B cell (primary cell): ENCODE measurements around the gene ANAPC15. TPM values are rescaled to one million over a fixed set of nuclear protein-coding genes. Genes with fewer than 3 reads are reported as not detected.

Experiments
- ATAC-seq: fragments of 200-7000 bp; cut with Tn5 transposase; one replicate; pipeline ENCODE4 v1.10.0; 2021; ENCODE audit warnings: low read depth, mild to moderate bottlenecking, moderate number of reproducible peaks, moderate library complexity
- CTCF ChIA-PET: fragments of 350-600 bp; sonication (Branson Sonifier 250); formaldehyde crosslinking; loops from one replicate; lab custom pipeline; 2021; ENCODE audit warnings: antibody characterized with exemption, inconsistent platforms; lab: Charles Lee
- POLR2A ChIA-PET: fragments of 350-600 bp; sonication (Branson Sonifier 250); formaldehyde crosslinking; loops from one replicate; lab custom pipeline; 2021; ENCODE audit warnings: antibody characterized with exemption; lab: Charles Lee
- DNase-seq: peaks from one replicate; pipeline ENCODE4 v3.0.0; 2013
- H2AFZ ChIP-seq: 2 replicates; pipeline ENCODE4 v1.6.1; 2012; ENCODE audit warnings: mild to moderate bottlenecking, low read depth, low read length; ENCODE audit not compliant: insufficient read depth, poor library complexity, severe bottlenecking
- H3K27ac ChIP-seq, 2 donors: 1 replicate in 1 of 2; 2 replicates in 1 of 2; pipeline ENCODE4 v1.5.1; 2012 to 2013; ENCODE audit warnings: low read length in 2 of 2, mild to moderate bottlenecking in 2 of 2, moderate library complexity in 1 of 2
- H3K27me3 ChIP-seq, 4 experiments: fragments of 200-600 bp in 1 of 4; sonication (generic) in 1 of 4; replicated peaks in 1 of 4; 1 replicate in 2 of 4; 2 replicates in 2 of 4; pipeline versions ENCODE4 v1.6.1 to v1.7.0; 2013 to 2016; ENCODE audit warnings: low read length in 3 of 4, mild to moderate bottlenecking in 2 of 4, mixed read lengths in 1 of 4, moderate library complexity in 1 of 4; ENCODE audit not compliant: insufficient read depth in 4 of 4, control insufficient read depth in 3 of 4; ENCODE audit errors: control extremely low read depth in 1 of 4
- H3K36me3 ChIP-seq, 2 experiments: replicated peaks in 1 of 2; 1 replicate in 1 of 2; 2 replicates in 1 of 2; pipeline versions ENCODE4 v1.6.1 to v1.7.1; 2013; ENCODE audit warnings: low read length in 1 of 2; ENCODE audit not compliant: insufficient read depth in 2 of 2, control insufficient read depth in 1 of 2; ENCODE audit errors: control extremely low read depth in 1 of 2, extremely low read depth in 1 of 2
- H3K4me1 ChIP-seq, 2 donors: fragments of 200-600 bp in 1 of 2; sonication (generic) in 1 of 2; 1 replicate in 1 of 2; 2 replicates in 1 of 2; pipeline versions ENCODE4 v1.5.1 to v1.6.1; 2013 to 2017; ENCODE audit warnings: low read length in 2 of 2; ENCODE audit not compliant: control insufficient read depth in 2 of 2, insufficient read depth in 2 of 2
- H3K4me2 ChIP-seq: replicated peaks from 2 replicates; pipeline ENCODE3; 2012; ENCODE audit warnings: mild to moderate bottlenecking, low read depth, low read length; ENCODE audit not compliant: poor library complexity, severe bottlenecking
- H3K4me3 ChIP-seq, 5 experiments: fragments of 200-600 bp in 1 of 5; sonication (generic) in 1 of 5; 1 replicate in 3 of 5; 2 replicates in 2 of 5; pipeline versions ENCODE4 v1.5.1 to v1.7.0; 2011 to 2016; ENCODE audit warnings: low read length in 4 of 5, mild to moderate bottlenecking in 4 of 5, low read depth in 2 of 5, control low read depth in 1 of 5, moderate library complexity in 1 of 5; ENCODE audit not compliant: insufficient read depth in 1 of 5; ENCODE audit errors: control extremely low read depth in 1 of 5, extremely low read depth in 1 of 5
- H3K79me2 ChIP-seq: fragments of 200-600 bp; sonication (generic); one replicate; pipeline ENCODE4 v1.6.0; 2016; ENCODE audit warnings: low read length; ENCODE audit not compliant: control insufficient read depth, insufficient read depth
- H3K9ac ChIP-seq: fragments of 200-600 bp; sonication (generic); 2 replicates; pipeline ENCODE4 v1.6.1; 2017; ENCODE audit warnings: mild to moderate bottlenecking, low read length, moderate library complexity
- H3K9me3 ChIP-seq, 3 donors: one replicate each; pipeline versions ENCODE4 v1.6.1 to v1.7.1; 2013; ENCODE audit warnings: low read length in 2 of 3; ENCODE audit not compliant: control insufficient read depth in 2 of 3, insufficient read depth in 1 of 3; ENCODE audit errors: control extremely low read depth in 1 of 3
- H4K20me1 ChIP-seq: 2 replicates; pipeline ENCODE4 v1.6.0; 2012; ENCODE audit warnings: mild to moderate bottlenecking, low read length; ENCODE audit not compliant: insufficient read depth, control insufficient read depth, poor library complexity, severe bottlenecking
- H3K27ac Mint-ChIP-seq: one replicate; pipeline ENCODE4 v1.8.0; 2021; ENCODE audit warnings: mixed read lengths
- H3K27me3 Mint-ChIP-seq: one replicate; pipeline ENCODE4 v1.8.0; 2021; ENCODE audit warnings: mixed read lengths
- H3K4me1 Mint-ChIP-seq: one replicate; pipeline ENCODE4 v1.8.0; 2021; ENCODE audit warnings: mixed read lengths
- H3K4me3 Mint-ChIP-seq: one replicate; pipeline ENCODE4 v1.8.0; 2021; ENCODE audit warnings: mixed read lengths
- H3K9me3 Mint-ChIP-seq: one replicate; pipeline ENCODE4 v1.8.0; 2022; ENCODE audit warnings: mixed read lengths; ENCODE audit not compliant: insufficient read depth
- EZH2 ChIP-seq: IDR thresholded peaks from 2 replicates; pipeline ENCODE4 v1.6.1; 2012; ENCODE audit warnings: borderline replicate concordance, low read depth, mild to moderate bottlenecking, moderate library complexity, low read length; ENCODE audit not compliant: insufficient read depth, poor library complexity, severe bottlenecking
- WGBS: methylation state at CpG from one replicate; pipeline ENCODE4 v1.1.5; 2013; ENCODE audit warnings: missing lambda C conversion rate; ENCODE audit not compliant: insufficient coverage; 5-methylcytosine and 5-hydroxymethylcytosine counted together
- intact Hi-C: fragments of 100-400 bp; cut with micrococcal nuclease; formaldehyde crosslinking; loops from one replicate; pipeline ENCODE4 v1.10.0; 2022
- polyA plus RNA-seq: library from polyadenylated mRNA; depleted of rRNA; stranded (reverse); fragments of >200 nt; gene quantifications from 2 replicates; pipeline ENCODE4 v1.2.3, GENCODE V29; 2012
- total RNA-seq, 2 donors: library from RNA; stranded (reverse); fragments of 120-200 nt in 1 of 2; gene quantifications; 1 replicate in 1 of 2; 2 replicates in 1 of 2; pipeline versions ENCODE4 v1.2.3 to v1.2.4, GENCODE V29; 2013 to 2022
- TF ChIP-seq, protein P1 (sequence below): fragments of 200-600 bp; IDR thresholded peaks from one replicate; pipeline ENCODE4 v1.8.0; 2022; ENCODE audit warnings: antibody characterized with exemption, mild to moderate bottlenecking

ANAPC15 gene
- total and polyA plus RNA-seq, 2 donors (not counting 1 experiment from before 2014, with no cell fraction given): 27.1 to 27.7 TPM

DNA sequence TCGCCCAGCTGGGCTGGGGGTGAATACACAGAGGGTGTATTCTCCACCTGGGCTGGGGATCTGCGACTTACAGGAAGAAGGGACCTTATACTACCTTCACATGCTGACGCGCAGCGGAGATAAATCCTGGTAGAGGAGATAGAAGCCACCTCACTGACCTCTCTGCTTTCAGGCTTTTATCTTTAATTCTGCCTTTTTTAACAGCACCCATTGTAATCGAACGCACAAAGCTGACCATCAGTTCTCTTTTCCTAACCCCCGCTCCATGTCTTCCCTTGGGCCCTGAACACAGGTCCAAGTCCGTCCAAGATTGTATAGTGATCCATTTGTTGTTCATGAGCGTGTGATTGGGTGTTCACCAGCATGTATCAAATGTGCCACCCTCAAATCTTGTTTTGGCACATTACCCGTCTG, 8.7 kb downstream of the ANAPC15 start:
- peak overlapping the region; percentile 94 for H3K4me2 ChIP-seq
- DNase-seq (no peak), ATAC-seq (no peak)
- H3K79me2 ChIP-seq: peaks cover 66% of the 10 kb centered on the region
- TF ChIP-seq, protein P1, sequence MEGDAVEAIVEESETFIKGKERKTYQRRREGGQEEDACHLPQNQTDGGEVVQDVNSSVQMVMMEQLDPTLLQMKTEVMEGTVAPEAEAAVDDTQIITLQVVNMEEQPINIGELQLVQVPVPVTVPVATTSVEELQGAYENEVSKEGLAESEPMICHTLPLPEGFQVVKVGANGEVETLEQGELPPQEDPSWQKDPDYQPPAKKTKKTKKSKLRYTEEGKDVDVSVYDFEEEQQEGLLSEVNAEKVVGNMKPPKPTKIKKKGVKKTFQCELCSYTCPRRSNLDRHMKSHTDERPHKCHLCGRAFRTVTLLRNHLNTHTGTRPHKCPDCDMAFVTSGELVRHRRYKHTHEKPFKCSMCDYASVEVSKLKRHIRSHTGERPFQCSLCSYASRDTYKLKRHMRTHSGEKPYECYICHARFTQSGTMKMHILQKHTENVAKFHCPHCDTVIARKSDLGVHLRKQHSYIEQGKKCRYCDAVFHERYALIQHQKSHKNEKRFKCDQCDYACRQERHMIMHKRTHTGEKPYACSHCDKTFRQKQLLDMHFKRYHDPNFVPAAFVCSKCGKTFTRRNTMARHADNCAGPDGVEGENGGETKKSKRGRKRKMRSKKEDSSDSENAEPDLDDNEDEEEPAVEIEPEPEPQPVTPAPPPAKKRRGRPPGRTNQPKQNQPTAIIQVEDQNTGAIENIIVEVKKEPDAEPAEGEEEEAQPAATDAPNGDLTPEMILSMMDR: no peak
- TF ChIP-seq EZH2: no peak
- H3K27ac ChIP-seq: peak overlapping the region; percentile 94 to 96
- H3K4me3 ChIP-seq: peak overlapping the region; percentile 50 to 98 (median 79)
- peak overlapping the region; percentile 85 for H3K9ac ChIP-seq
- H3K27me3 ChIP-seq: no peaks in the 10 kb centered on the region
- peak overlapping the region; percentile 86 for H2AFZ ChIP-seq
- Mint-ChIP-seq H3K4me3 (peak overlapping the region; percentile 95), H3K9me3 (no peaks in the 10 kb centered on the region), H3K4me1 (peaks cover 41% of the 10 kb centered on the region), H3K27ac (peak overlapping the region; percentile 99), H3K27me3 (no peaks in the 10 kb centered on the region)
- CTCF ChIA-PET: interaction anchor here (2.9 kb wide), 1 partner anchor 40 kb away, joined by 8 read pairs; no protein-coding TSS in a partner anchor
- POLR2A ChIA-PET: interaction anchor here (0.6 kb wide), 1 partner anchor 331 kb away, joined by 5 read pairs; the partner anchor contains the start of gene CLPB
- intact Hi-C loops: loop anchor here (1.0 to 5.0 kb wide), 7 partner anchors 9 to 317 kb away; partner anchors contain the start of genes ANAPC15, LRRC51, NUMA1 and XNDC1N
- peaks cover 0 to 30% of the 10 kb centered on the region in 2 experiments for H3K36me3 ChIP-seq
- 98% methylated on average over 5 of the region's 11 CpGs for WGBS
- H3K4me1 ChIP-seq: peaks cover 29 to 37% of the 10 kb centered on the region in 2 donors
- peaks cover 0 to 8% (median 0%) of the 10 kb centered on the region in 3 donors for H3K9me3 ChIP-seq
- H4K20me1 ChIP-seq: peaks cover 13% of the 10 kb centered on the region
